Coronary artery (tissue), 2 donors: ENCODE measurements around the gene WNT1.

Experiments
- DNase-seq: peaks from one replicate; pipeline ENCODE4 v3.0.0-alpha.2; 2017; ENCODE audit warnings: low spot score
- H3K27ac ChIP-seq, 2 donors: fragments of 200-600 bp; sonication (generic); one replicate each; pipeline ENCODE4 v1.5.1; 2016 to 2019
- H3K4me3 ChIP-seq: fragments of 200-600 bp; sonication (generic); 2 replicates; pipeline ENCODE4 v1.5.1; 2016; ENCODE audit warnings: mild to moderate bottlenecking, moderate library complexity
- TF ChIP-seq, protein P1 (sequence below): fragments of 200-600 bp; sonication (generic); IDR thresholded peaks from one replicate; pipeline ENCODE4 v1.5.1; 2019; ENCODE audit warnings: antibody characterized with exemption

The WNT1 gene

DNA sequence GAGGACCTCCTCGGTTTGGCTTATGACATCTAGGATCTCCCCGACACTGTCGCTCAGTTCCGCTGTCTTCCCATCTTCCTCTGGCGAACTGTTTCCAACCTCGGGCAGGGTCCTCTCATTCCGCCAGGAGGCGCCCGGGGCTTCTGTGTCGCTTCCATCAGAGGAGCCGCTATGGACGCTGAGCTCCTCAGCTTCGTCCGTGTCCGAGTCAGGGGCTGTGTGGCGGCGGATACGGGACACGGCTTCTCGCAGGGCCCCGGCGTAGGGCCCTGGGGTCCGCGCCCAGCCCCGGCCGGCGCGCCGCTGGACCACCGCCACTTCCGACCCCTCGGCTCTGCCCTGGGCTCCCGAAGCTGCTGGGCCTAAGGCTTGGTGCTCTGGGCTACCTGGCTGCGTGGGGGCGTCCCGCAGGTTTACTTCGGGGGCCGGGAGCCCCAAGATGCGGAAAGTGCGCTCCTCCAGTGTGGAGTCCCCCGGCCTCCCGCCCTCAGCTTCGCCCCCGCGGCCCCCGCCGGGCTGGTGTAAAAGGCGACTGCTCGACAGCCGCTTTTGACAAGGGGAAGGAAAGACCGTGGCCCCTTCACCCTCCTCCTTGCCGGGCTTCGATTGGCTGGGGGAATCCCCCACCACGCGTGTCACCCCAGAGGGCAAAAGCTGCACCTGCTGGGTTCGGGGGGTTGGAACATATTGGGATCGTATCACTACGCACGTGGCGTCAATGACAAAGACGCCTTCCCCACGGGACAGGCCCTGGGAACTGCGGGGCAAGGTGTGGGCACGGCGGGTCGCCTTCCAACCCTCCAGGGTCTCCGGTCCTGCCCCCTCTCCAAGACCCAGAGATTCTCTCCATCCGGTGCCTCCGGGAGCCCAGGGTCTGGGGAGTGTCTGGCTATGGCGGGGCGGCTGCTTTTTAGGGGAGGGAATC lies 18.9 kb downstream of the WNT1 start:
- no peak for DNase-seq
- peak overlapping the region; percentile 72 for H3K4me3 ChIP-seq
- TF ChIP-seq, protein P1, sequence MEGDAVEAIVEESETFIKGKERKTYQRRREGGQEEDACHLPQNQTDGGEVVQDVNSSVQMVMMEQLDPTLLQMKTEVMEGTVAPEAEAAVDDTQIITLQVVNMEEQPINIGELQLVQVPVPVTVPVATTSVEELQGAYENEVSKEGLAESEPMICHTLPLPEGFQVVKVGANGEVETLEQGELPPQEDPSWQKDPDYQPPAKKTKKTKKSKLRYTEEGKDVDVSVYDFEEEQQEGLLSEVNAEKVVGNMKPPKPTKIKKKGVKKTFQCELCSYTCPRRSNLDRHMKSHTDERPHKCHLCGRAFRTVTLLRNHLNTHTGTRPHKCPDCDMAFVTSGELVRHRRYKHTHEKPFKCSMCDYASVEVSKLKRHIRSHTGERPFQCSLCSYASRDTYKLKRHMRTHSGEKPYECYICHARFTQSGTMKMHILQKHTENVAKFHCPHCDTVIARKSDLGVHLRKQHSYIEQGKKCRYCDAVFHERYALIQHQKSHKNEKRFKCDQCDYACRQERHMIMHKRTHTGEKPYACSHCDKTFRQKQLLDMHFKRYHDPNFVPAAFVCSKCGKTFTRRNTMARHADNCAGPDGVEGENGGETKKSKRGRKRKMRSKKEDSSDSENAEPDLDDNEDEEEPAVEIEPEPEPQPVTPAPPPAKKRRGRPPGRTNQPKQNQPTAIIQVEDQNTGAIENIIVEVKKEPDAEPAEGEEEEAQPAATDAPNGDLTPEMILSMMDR = peak; percentile 45
- no peak overlapping the region for H3K27ac ChIP-seq

GRCh38 chr12:48997719-48998496 lies 19.8 kb downstream of the WNT1 start:
- Histone ChIP-seq H3K27ac (no peak overlapping the region), H3K4me3 (peak overlapping the region; percentile 72)
- DNase-seq = no peak
- TF ChIP-seq, protein P1 = no peak

DNA sequence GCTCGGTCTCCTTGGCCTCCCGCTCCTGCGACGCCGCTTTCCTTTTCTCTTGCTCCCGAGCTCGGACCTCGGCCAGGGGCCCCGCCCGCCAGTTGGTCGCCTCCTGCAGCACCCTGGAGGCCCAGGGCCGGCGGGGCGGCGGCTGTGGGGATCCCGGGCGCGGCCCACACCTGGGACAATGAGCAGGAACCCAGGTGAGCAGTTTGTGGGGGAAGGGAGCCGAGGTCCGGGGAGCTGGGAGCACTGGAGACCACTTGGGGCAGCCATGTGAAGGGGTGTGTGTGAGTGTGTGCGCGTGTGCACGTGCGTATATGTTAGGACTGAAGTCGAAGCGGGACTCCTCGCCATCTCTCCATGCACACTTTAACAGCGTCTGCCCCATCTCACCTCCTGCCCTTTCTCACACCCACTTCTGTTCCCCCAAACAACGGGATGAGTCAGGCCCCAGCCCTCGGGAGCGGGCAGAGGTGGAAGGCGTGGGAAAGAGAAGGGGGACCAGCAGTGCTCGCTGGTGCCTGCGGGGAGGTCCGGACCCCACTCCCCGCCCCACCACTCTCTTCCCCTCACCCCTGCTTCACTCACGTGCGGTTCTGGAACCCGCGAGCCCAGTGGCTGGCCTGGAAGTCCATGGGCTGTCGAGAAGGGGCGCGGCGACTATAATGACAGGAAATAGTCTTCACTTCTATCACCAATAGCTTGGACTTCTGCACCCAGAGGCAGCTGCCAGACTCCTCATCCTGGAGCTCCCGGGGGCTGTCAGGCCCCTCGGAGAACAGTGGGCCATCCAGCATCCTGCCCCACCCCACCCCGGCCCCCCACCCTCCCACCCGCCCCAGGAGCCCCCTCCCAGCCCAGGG lies 20.6 kb downstream of the WNT1 start:
- Histone ChIP-seq H3K4me3 (peak overlapping the region; percentile 72), H3K27ac (no peak overlapping the region)
- TF ChIP-seq, protein P1 = no peak
- no peak for DNase-seq

GRCh38 chr12:48999371-49000131 lies 21.4 kb downstream of the WNT1 start, which contains the start of gene DDN:
DDN (minus strand) TSS chr12:48999375; CDS start chr12:48999287, 88 bp downstream.
- Histone ChIP-seq H3K27ac (no peak within 1 kb of the TSS), H3K4me3 (peak within 1 kb of the TSS; percentile 72)
- TF ChIP-seq, protein P1 = no peak
- DNase-seq = no peak

DNA sequence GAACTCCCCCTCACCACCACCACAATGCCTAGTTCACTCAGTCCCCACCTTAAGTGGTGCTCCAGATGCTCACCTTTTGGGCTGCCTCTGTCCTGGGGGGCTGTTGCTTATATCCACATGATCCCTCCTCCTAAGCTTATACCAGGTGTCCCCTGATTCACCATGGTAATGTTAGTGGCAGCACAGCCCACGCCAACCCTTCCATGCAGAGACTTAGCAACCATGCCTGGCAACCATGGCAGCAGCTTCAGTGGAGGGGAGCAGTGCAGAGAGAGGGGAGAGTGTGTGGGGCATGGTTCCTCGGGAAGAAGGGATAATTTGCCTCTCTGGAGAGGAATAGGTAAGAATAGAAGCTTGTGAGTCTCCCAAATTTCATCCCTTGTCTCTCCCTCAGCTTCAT lies 22.2 kb downstream of the WNT1 start:
- TF ChIP-seq, protein P1 = no peak
- no peak overlapping the region for H3K27ac ChIP-seq
- H3K4me3 ChIP-seq = no peak overlapping the region
- no peak for DNase-seq

DNA sequence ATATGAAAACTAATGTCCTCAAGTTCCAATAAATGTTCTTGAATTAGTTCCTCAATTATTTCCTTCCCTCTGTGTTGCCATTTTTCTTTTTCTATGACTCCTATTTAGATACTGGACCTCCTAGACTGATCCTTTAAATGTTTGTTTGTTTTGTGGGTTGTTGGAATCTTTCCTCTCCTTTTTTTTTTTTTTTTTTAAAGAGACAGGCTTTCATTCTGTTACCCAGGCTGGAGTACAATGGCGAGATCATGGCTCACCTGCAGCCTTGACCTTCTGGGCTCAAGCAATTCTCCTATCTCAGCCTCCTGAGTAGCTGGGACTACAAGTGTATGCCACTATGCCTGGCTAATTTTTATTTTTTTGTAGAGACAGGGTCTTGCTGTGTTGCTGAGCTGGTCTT lies 30.8 kb downstream of the WNT1 start:
- Histone ChIP-seq H3K27ac (no peak overlapping the region), H3K4me3 (no peak overlapping the region)
- no peak for DNase-seq
- TF ChIP-seq, protein P1 = no peak
